ENCODE results near the gene LHFPL6.

The LHFPL6 gene

GRCh38 chr13:39321574-39321973 lies 281.4 kb downstream of the LHFPL6 start:
- H2BK120ac ChIP-seq (ENCODE audit: low read depth, low read length): no peak overlapping the region

DNA sequence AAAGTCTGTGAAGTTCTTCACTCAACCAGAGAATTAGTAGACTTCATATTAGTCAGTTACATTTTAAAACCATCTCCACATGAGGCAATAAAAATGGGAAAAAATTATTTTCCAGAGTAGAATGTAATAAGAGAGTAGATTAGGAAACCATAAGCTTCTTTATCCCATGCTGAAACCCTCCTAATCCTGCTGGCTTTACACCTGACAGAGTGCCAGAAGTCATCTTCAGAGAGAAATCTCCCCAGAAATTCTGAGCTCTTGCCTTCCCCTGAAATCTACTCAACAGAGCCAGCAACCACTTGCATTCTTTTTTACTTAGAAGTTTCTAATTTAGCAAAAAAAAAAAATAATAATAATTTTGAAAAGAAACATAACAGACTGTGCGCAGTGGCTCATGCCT lies 284.8 kb downstream of the LHFPL6 start:
- Histone ChIP-seq H4K91ac (ENCODE audit: low read depth, low read length, poor library complexity) (no peak overlapping the region), H3K18ac (ENCODE audit: low read length) (no peak overlapping the region), H2BK5ac (ENCODE audit: low read length) (no peak overlapping the region), H2AK5ac (ENCODE audit: low read depth, low read length) (no peak overlapping the region), H3K4me2 (ENCODE audit: insufficient read depth, low read length, poor library complexity, severe bottlenecking) (no peak overlapping the region), H3K9ac (ENCODE audit: low read depth, low read length, poor library complexity) (no peak overlapping the region), H2BK15ac (ENCODE audit: low read length) (no peak overlapping the region), H3K79me1 (ENCODE audit: low read depth, low read length) (no peaks in the 10 kb centered on the region), H2AFZ (ENCODE audit: low read length) (no peak overlapping the region), H3K4me1 (ENCODE audit: control insufficient read depth in 2 of 2, insufficient read depth in 1 of 2, low read depth in 1 of 2, low read length in 2 of 2) (peaks cover 0 to 10% of the 10 kb centered on the region in 2 donors), H4K8ac (ENCODE audit: low read depth, low read length) (no peak overlapping the region), H2BK12ac (ENCODE audit: low read length) (no peak overlapping the region), H2BK120ac (ENCODE audit: low read depth, low read length) (no peak overlapping the region), H3K14ac (ENCODE audit: low read length) (no peak overlapping the region), H3K4ac (ENCODE audit: low read length) (no peak overlapping the region), H3K36me3 (replicated peaks in 1 of 2; ENCODE audit: control insufficient read depth in 2 of 2, insufficient read depth in 2 of 2, low read length in 2 of 2) (no peaks in the 10 kb centered on the region), H3K27me3 (ENCODE audit: control insufficient read depth in 3 of 3, insufficient read depth in 3 of 3, low read depth in 1 of 3, low read length in 3 of 3) (no peaks in the 10 kb centered on the region), H3K23ac (ENCODE audit: low read depth, low read length, poor library complexity) (no peak overlapping the region), H3K4me3 (ENCODE audit: low read length in 2 of 2) (no peak overlapping the region), H3K9me3 (replicated peaks in 1 of 2; ENCODE audit: control insufficient read depth in 2 of 2, insufficient read depth in 1 of 2, low read depth in 1 of 2, low read length in 2 of 2) (no peaks in the 10 kb centered on the region), H3K27ac (replicated peaks; ENCODE audit: low read length) (no peak overlapping the region)
- no peak for DNase-seq (ENCODE audit: low spot score)
- no CpG with 5 or more reads among the region's 1 CpG for WGBS, 2 donors (ENCODE audit: extremely low coverage in 2 of 2, insufficient read length in 2 of 2, insufficient replicate concordance in 1 of 2)

More at GRCh38 chr13:39321574-39321973, 281.4 kb downstream of the LHFPL6 start:
- no peak overlapping the region for H2BK15ac ChIP-seq (ENCODE audit: low read length)
- no peak overlapping the region for H3K27ac ChIP-seq (replicated peaks; ENCODE audit: low read length)
- H4K8ac ChIP-seq (ENCODE audit: low read depth, low read length): no peak overlapping the region
- no peak overlapping the region for H3K23ac ChIP-seq (ENCODE audit: low read depth, low read length, poor library complexity)
- H2BK5ac ChIP-seq (ENCODE audit: low read length): no peak overlapping the region
- peaks cover 7 to 14% of the 10 kb centered on the region in 2 donors for H3K4me1 ChIP-seq (ENCODE audit: control insufficient read depth in 2 of 2, insufficient read depth in 1 of 2, low read depth in 1 of 2, low read length in 2 of 2)
- H3K14ac ChIP-seq (ENCODE audit: low read length): no peak overlapping the region
- no peak for DNase-seq (ENCODE audit: low spot score)
- peaks cover 0 to 5% of the 10 kb centered on the region in 2 donors for H3K9me3 ChIP-seq (replicated peaks in 1 of 2; ENCODE audit: control insufficient read depth in 2 of 2, insufficient read depth in 1 of 2, low read depth in 1 of 2, low read length in 2 of 2)
- no peak overlapping the region for H3K9ac ChIP-seq (ENCODE audit: low read depth, low read length, poor library complexity)
- no peak overlapping the region for H3K4me3 ChIP-seq (ENCODE audit: low read length in 2 of 2)
- H3K79me1 ChIP-seq (ENCODE audit: low read depth, low read length): peaks cover 4% of the 10 kb centered on the region
- no peak overlapping the region for H3K18ac ChIP-seq (ENCODE audit: low read length)
- H3K4me2 ChIP-seq (ENCODE audit: insufficient read depth, low read length, poor library complexity, severe bottlenecking): no peak overlapping the region
- H3K27me3 ChIP-seq (ENCODE audit: control insufficient read depth in 3 of 3, insufficient read depth in 3 of 3, low read depth in 1 of 3, low read length in 3 of 3): peaks cover 0 to 3% (median 0%) of the 10 kb centered on the region in 3 experiments
- H2BK12ac ChIP-seq (ENCODE audit: low read length): no peak overlapping the region
- H3K36me3 ChIP-seq (replicated peaks in 1 of 2; ENCODE audit: control insufficient read depth in 2 of 2, insufficient read depth in 2 of 2, low read length in 2 of 2): no peaks in the 10 kb centered on the region
- H3K4ac ChIP-seq (ENCODE audit: low read length): no peak overlapping the region
- H2AK5ac ChIP-seq (ENCODE audit: low read depth, low read length): no peak overlapping the region
- no peak overlapping the region for H2AFZ ChIP-seq (ENCODE audit: low read length)
- no peak overlapping the region for H4K91ac ChIP-seq (ENCODE audit: low read depth, low read length, poor library complexity)
- no CpG with 5 or more reads among the region's 1 CpG for WGBS, 2 donors (ENCODE audit: extremely low coverage in 2 of 2, insufficient read length in 2 of 2, insufficient replicate concordance in 1 of 2)

DNA sequence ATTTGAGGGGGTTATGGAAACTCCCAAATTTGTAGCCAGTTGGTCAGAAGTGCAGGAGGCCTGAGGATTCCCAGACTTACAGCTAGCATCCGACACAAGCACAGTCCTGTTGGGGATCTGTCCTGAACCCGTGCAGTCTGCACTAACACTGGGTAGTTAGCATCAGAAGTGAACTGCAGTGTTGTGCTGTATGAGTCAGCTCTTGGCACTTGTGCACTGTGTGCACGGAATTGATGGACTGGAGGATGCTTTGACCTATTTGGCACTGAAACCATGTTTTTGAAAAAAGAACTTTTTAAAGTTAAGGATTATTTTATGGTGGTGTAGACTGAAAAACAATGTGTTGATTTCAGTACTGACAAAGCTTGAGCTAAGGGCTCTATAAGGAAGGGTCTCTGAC lies 285.7 kb downstream of the LHFPL6 start:
- no peak for DNase-seq (ENCODE audit: low spot score)
- Histone ChIP-seq H3K27me3 (ENCODE audit: control insufficient read depth in 3 of 3, insufficient read depth in 3 of 3, low read depth in 1 of 3, low read length in 3 of 3) (no peaks in the 10 kb centered on the region), H2AFZ (ENCODE audit: low read length) (no peak overlapping the region), H3K27ac (replicated peaks; ENCODE audit: low read length) (no peak overlapping the region), H4K91ac (ENCODE audit: low read depth, low read length, poor library complexity) (no peak overlapping the region), H2BK120ac (ENCODE audit: low read depth, low read length) (no peak overlapping the region), H3K9me3 (replicated peaks in 1 of 2; ENCODE audit: control insufficient read depth in 2 of 2, insufficient read depth in 1 of 2, low read depth in 1 of 2, low read length in 2 of 2) (no peaks in the 10 kb centered on the region), H3K23ac (ENCODE audit: low read depth, low read length, poor library complexity) (no peak overlapping the region), H3K36me3 (replicated peaks in 1 of 2; ENCODE audit: control insufficient read depth in 2 of 2, insufficient read depth in 2 of 2, low read length in 2 of 2) (no peaks in the 10 kb centered on the region), H3K18ac (ENCODE audit: low read length) (no peak overlapping the region), H2BK15ac (ENCODE audit: low read length) (no peak overlapping the region), H3K4me1 (ENCODE audit: control insufficient read depth in 2 of 2, insufficient read depth in 1 of 2, low read depth in 1 of 2, low read length in 2 of 2) (peaks cover 0 to 4% of the 10 kb centered on the region in 2 donors), H4K8ac (ENCODE audit: low read depth, low read length) (no peak overlapping the region), H2BK5ac (ENCODE audit: low read length) (no peak overlapping the region), H3K4me3 (ENCODE audit: low read length in 2 of 2) (no peak overlapping the region), H2AK5ac (ENCODE audit: low read depth, low read length) (no peak overlapping the region), H3K4me2 (ENCODE audit: insufficient read depth, low read length, poor library complexity, severe bottlenecking) (no peak overlapping the region), H3K4ac (ENCODE audit: low read length) (no peak overlapping the region), H3K9ac (ENCODE audit: low read depth, low read length, poor library complexity) (no peak overlapping the region), H3K14ac (ENCODE audit: low read length) (no peak overlapping the region), H3K79me1 (ENCODE audit: low read depth, low read length) (no peaks in the 10 kb centered on the region), H2BK12ac (ENCODE audit: low read length) (no peak overlapping the region)
- no CpG with 5 or more reads among the region's 3 CpGs for WGBS, 2 donors (ENCODE audit: extremely low coverage in 2 of 2, insufficient read length in 2 of 2, insufficient replicate concordance in 1 of 2)

DNA sequence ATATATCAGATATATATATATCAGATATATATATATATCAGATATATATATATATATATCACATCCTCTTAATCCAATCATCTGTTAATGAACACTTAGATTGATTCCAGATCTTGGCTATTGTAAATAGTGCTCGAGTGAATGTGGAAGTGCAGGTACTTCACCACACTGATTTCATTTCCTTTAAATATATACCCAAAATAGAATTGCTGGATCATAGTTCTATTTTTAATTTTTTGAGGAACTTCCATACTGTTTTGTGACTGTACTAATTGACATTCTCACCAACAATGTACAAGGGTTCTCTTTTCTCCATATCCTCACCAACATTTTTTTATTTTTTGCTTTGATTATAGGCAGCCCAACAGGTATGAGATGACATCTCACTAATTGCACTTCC lies 287.2 kb downstream of the LHFPL6 start:
- H3K23ac ChIP-seq (ENCODE audit: low read depth, low read length, poor library complexity): no peak overlapping the region
- H2AK5ac ChIP-seq (ENCODE audit: low read depth, low read length): no peak overlapping the region
- H3K9ac ChIP-seq (ENCODE audit: low read depth, low read length, poor library complexity): no peak overlapping the region
- no peak for DNase-seq (ENCODE audit: low spot score)
- H3K4me2 ChIP-seq (ENCODE audit: insufficient read depth, low read length, poor library complexity, severe bottlenecking): no peak overlapping the region
- no peaks in the 10 kb centered on the region for H3K27me3 ChIP-seq (ENCODE audit: control insufficient read depth in 3 of 3, insufficient read depth in 3 of 3, low read depth in 1 of 3, low read length in 3 of 3)
- H3K14ac ChIP-seq (ENCODE audit: low read length): no peak overlapping the region
- no peak overlapping the region for H2BK12ac ChIP-seq (ENCODE audit: low read length)
- no peak overlapping the region for H3K27ac ChIP-seq (replicated peaks; ENCODE audit: low read length)
- no peak overlapping the region for H4K91ac ChIP-seq (ENCODE audit: low read depth, low read length, poor library complexity)
- H2BK120ac ChIP-seq (ENCODE audit: low read depth, low read length): no peak overlapping the region
- no peaks in the 10 kb centered on the region for H3K9me3 ChIP-seq (replicated peaks in 1 of 2; ENCODE audit: control insufficient read depth in 2 of 2, insufficient read depth in 1 of 2, low read depth in 1 of 2, low read length in 2 of 2)
- no peaks in the 10 kb centered on the region for H3K4me1 ChIP-seq (ENCODE audit: control insufficient read depth in 2 of 2, insufficient read depth in 1 of 2, low read depth in 1 of 2, low read length in 2 of 2)
- WGBS, 2 donors (ENCODE audit: extremely low coverage in 2 of 2, insufficient read length in 2 of 2, insufficient replicate concordance in 1 of 2): no CpG with 5 or more reads among the region's 1 CpG
- H2BK15ac ChIP-seq (ENCODE audit: low read length): no peak overlapping the region
- H3K36me3 ChIP-seq (replicated peaks in 1 of 2; ENCODE audit: control insufficient read depth in 2 of 2, insufficient read depth in 2 of 2, low read length in 2 of 2): no peaks in the 10 kb centered on the region
- H2AFZ ChIP-seq (ENCODE audit: low read length): no peak overlapping the region
- H3K18ac ChIP-seq (ENCODE audit: low read length): no peak overlapping the region
- no peak overlapping the region for H3K4ac ChIP-seq (ENCODE audit: low read length)
- H3K4me3 ChIP-seq (ENCODE audit: low read length in 2 of 2): no peak overlapping the region
- H3K79me1 ChIP-seq (ENCODE audit: low read depth, low read length): no peaks in the 10 kb centered on the region
- no peak overlapping the region for H4K8ac ChIP-seq (ENCODE audit: low read depth, low read length)
- no peak overlapping the region for H2BK5ac ChIP-seq (ENCODE audit: low read length)

All from neuronal stem cell (in vitro differentiated cells).